HG03045 (cell line): ENCODE measurements around the gene MTCH1.

Experiments used
- ATAC-seq: cut with Tn5 transposase; IDR thresholded peaks from one replicate; pipeline ENCODE4 v1.9.1; 2021; ENCODE audit warnings: mild to moderate bottlenecking, moderate library complexity; ENCODE audit not compliant: unreplicated experiment

Gene MTCH1

DNA sequence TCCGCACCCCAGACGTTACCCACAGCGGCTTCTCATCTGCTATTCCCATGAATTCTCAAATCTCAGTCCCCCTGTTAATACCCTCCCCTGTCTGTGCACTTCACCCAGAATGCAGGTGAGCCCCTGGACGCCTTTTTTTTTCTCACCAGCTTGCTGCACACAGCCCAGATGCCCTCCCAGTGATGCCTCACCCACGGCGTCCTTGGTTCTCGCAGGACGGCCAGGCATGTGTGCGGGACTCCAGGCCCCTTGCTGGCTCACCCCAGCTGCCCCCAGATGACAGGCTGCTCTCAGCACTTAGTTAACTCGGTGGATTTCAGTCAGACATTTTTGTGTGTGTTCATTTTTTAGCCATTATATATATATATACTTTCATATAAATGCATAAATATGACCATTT lies 56.8 kb downstream of the MTCH1 start:
- no peak for ATAC-seq

- no peak for ATAC-seq
Observed at GRCh38 chr6:36928547-36928918, 57.5 kb downstream of the MTCH1 start.

DNA sequence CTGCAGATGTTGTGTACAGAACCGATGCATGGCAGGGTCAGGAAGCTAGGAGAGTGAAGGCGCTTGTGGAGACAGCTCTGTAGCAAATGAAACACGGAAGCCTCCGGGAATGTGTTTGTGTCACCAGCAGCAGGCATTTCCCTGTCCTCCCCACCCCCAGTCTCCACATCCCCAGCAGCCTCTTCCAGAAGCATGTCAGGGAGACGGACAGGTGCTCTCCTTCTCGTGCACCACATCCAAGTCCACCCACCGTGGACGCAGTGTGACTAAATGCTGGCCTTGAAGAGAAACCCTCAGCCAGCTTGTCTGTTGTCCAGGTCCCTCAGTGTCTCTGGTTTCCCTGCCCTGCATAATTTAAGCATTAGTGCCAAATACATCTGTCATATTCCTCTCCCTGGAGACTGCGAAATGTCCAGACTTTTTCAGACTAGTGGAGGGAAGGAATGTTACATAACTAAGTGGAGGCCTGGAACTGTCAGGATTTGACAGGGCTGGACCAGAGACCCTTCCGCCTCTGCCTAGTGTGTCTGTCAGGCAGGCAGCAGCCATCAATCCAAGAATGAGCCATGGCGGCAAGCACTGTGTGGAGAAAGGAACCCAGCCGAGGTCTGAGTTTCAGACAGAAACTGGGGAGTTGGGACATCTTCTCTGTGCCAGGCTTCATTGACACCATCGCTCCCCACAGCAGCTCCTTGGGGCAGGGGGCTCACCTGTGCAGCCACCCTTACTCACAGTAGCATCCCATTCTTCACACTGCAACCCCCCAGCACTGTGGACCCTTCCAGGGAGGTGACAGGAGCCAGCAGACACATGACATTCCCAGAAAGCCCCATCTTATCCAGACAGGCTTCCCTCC lies 58.1 kb downstream of the MTCH1 start:
- ATAC-seq: no peak

- no peak for ATAC-seq
Observed at GRCh38 chr6:36926708-36927513, 59.1 kb downstream of the MTCH1 start.

DNA sequence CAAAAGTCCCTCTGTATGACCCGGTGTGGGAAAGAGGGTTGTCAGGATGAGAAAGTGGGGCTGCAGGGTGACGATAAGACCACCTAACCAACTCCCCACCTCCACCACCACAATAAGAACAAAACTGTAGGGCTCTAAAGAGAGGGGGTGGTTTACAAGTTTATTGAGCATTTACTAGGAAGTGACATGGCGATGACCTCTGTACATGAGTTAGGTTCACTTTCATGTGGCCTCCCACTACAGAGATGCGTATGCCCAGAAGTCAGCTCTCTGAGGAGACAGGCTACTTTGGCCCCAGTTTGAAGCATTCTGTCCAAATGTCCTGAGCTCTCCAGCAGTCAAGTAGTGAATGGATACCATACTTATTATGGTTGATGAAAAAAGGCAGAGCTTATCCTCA lies 60.2 kb downstream of the MTCH1 start:
- ATAC-seq: no peak

- no peak for ATAC-seq
Observed at GRCh38 chr6:36924778-36925374, 61.1 kb downstream of the MTCH1 start.

DNA sequence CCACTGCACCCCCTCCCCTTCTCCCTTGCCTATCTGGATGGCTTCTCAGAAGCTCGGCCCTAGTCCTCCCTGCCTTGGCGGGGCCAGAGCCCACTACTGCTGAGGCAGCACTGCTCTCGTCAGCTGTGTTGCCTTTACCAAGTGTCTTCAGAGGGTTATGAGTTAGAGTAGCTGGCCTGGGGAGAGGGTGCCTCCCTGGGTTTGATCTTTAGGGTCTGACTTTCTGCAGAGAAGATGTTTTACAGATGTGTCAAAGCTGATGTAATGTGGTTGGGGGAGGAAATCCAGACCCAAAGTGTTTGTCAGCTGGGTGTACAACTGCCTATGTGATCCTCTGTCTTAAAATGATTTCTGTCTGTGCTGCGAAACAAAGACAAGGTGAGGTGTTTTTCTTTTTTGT lies 61.9 kb downstream of the MTCH1 start:
- no peak for ATAC-seq

DNA sequence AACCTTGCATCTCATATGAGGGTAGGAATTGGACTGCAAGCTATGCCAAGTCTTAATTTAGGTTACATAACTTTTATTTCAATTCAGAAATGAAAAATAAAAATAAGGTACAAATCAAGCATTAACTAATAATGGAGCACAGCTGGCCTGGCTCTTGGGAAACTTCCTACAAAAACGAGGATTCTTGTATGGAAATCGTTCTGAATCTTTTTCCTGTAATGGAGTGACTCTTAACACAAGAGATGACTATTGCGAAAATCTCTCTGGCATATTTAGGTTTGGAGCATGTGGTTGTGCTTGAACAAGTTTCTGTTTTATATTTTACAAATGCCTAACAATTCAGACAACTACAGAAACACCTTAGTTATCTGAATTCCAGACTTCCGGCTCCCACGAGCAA lies 65.5 kb downstream of the MTCH1 start:
- no peak for ATAC-seq

DNA sequence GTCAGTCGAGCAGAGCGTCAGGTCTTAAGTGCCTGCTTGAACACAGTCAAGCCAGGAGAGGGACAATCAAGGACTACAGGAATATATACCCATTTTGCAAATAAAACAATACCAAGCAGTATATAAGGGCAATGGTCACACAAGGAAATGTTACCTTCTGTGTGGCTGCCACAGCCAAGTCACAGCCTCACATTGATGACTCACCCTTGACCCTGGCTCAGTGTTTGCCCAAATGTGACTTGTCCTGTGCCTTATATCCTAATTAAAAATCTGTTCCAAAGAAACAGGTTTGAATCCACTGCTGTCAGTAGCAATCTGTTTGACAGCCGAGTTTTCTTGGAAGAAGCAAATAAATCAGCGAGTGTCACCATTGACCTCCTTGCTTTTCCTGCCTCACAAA lies 65.9 kb downstream of the MTCH1 start:
- ATAC-seq: no peak
